A673 (cell line): Measurements from ENCODE around the gene LAT.

Experiments
- EZH2 ChIP-seq: fragments of 200-600 bp; sonication (generic); IDR thresholded peaks from 2 replicates; pipeline ENCODE4 v1.6.1; 2017; ENCODE audit warnings: borderline replicate concordance, low read depth, mild to moderate bottlenecking, mixed read lengths, antibody characterized with exemption, low read length; ENCODE audit not compliant: poor library complexity, severe bottlenecking
- TF ChIP-seq, protein P1 (sequence below): fragments of 300-800, 200-600 bp; sonication (generic); conservative IDR thresholded peaks from 2 replicates; pipeline ENCODE4 v1.5.1; 2017; ENCODE audit warnings: low read depth, mild to moderate bottlenecking, antibody characterized with exemption, low read length, moderate library complexity, mixed read lengths

DNA sequence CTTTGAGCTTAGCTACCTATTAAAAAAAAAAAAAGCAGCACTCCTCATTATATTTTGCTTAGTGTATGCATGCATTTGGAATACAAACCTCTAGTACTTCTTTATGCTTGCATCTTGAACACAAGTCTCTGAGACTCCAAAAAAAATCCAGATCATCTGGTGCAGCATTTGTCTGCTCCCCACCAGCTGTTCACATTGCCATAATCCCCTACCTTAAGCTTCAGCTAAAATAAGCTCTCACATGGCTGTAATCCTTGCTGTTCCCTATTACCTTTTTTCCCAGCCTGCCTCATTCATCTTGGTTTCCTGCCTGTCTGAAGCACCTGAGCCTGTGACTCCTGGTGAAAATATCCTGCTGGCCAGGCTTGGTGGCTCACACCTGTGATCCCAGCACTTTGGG lies 41.6 kb upstream of the LAT start:
- no peak for TF ChIP-seq EZH2
- TF ChIP-seq, protein P1, sequence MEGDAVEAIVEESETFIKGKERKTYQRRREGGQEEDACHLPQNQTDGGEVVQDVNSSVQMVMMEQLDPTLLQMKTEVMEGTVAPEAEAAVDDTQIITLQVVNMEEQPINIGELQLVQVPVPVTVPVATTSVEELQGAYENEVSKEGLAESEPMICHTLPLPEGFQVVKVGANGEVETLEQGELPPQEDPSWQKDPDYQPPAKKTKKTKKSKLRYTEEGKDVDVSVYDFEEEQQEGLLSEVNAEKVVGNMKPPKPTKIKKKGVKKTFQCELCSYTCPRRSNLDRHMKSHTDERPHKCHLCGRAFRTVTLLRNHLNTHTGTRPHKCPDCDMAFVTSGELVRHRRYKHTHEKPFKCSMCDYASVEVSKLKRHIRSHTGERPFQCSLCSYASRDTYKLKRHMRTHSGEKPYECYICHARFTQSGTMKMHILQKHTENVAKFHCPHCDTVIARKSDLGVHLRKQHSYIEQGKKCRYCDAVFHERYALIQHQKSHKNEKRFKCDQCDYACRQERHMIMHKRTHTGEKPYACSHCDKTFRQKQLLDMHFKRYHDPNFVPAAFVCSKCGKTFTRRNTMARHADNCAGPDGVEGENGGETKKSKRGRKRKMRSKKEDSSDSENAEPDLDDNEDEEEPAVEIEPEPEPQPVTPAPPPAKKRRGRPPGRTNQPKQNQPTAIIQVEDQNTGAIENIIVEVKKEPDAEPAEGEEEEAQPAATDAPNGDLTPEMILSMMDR, result no peak
